Large intestine (tissue), 3 donors: ENCODE data around the gene KRT78. TPM values are rescaled to one million over a fixed set of nuclear protein-coding genes. Genes with fewer than 3 reads are reported as not detected.

ENCODE experiments used
- DNase-seq, 2 donors: peaks; one replicate each; pipeline versions ENCODE4 v3.0.0 to v3.0.0-alpha.2; 2013
- H3K27ac ChIP-seq: one replicate; pipeline ENCODE4 v1.5.1; 2013; ENCODE audit warnings: low read length
- H3K27me3 ChIP-seq: 2 replicates; pipeline ENCODE4 v1.6.1; 2013; ENCODE audit warnings: low read length; ENCODE audit not compliant: control insufficient read depth, insufficient read depth
- H3K36me3 ChIP-seq: 2 replicates; pipeline ENCODE4 v1.6.1; 2013; ENCODE audit warnings: low read length; ENCODE audit not compliant: control insufficient read depth, insufficient read depth
- H3K4me1 ChIP-seq: one replicate; pipeline ENCODE4 v1.6.1; 2013; ENCODE audit warnings: low read length; ENCODE audit not compliant: control insufficient read depth, insufficient read depth
- H3K4me3 ChIP-seq: one replicate; pipeline ENCODE4 v1.5.1; 2013; ENCODE audit warnings: low read length
- H3K9me3 ChIP-seq: one replicate; pipeline ENCODE4 v1.6.1; 2013; ENCODE audit warnings: mild to moderate bottlenecking, low read depth, low read length, moderate library complexity; ENCODE audit not compliant: control insufficient read depth
- WGBS: methylation state at CpG from one replicate; pipeline ENCODE4 v1.1.5; 2013; ENCODE audit warnings: low lambda C conversion rate; ENCODE audit not compliant: insufficient coverage; 5-methylcytosine and 5-hydroxymethylcytosine counted together
- polyA plus RNA-seq: library from polyadenylated mRNA; unstranded; fragments of 120-200 nt; gene quantifications from one replicate; pipeline ENCODE4 v1.2.1, GENCODE V29; 2013

The KRT78 gene
- polyA plus RNA-seq, 1 donor: not detected

DNA sequence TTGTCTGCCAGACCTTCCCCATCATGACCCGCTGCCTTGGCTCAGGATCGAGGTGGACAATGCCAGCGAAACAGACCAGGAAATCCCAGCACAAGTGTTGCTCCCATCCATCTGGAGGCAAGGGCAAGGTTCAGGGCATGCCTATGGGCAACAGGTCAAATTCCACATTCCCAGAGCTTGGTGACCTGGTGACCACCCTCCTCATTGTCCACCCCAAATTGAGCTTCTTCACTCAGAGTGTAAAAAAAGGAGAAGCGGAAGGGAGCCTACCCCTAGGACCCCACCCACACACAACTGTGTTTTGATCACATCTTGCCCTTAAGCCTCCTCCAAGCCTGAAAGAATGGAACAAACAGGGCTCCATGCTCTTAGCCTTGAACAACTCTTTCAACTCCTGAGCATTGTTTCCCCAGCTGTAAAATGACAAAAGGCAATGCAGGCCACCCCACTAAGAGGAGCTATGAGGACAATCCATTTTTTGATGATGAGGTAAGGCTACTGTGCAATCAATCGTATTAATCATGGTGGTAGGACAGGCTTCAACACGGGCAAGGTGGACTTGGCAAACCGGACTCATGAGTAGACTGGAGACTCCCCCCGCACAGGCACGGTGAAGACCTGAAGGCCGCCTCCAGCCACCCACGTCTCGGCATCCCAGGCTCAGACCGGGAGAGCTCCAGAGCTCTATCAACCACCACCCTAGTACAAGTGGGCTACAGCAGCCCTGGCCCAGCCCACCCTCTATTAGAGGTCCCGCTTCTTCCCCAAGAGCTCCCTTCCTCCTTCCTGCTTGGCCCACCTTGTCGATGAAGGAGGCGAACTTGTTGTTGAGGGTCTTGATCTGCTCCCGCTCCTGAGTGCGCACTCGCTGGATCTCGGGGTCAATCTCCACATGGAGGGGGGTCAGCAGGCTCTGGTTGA lies 15.5 kb downstream of the KRT78 start:
- Histone ChIP-seq H3K9me3 (no peaks in the 10 kb centered on the region), H3K4me1 (no peaks in the 10 kb centered on the region), H3K27ac (no peak overlapping the region), H3K36me3 (no peaks in the 10 kb centered on the region), H3K27me3 (peaks cover 4% of the 10 kb centered on the region), H3K4me3 (no peak overlapping the region)
- peak in 1 of 2 donors; percentile 34 for DNase-seq
- WGBS: no CpG with 5 or more reads among the region's 20 CpGs

DNA sequence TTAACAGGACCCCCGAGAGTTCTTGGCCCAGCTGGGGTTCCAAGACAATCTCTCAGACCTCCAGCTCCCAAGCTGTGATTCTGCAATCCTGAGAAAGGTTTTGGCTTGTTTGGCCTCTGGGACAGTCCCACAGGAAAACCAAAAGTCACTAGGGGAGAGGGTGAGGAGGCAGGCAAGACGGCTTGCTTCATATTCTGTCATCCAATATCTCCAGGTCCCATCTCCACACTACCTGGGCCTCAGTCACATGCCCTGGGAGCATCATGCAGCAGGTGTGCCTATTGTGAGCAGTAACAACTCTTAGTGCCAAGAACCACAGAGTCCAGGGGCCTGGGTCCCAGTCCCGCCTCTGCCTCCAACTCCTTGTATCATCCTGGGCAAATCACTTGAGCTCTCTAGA lies 16.3 kb downstream of the KRT78 start:
- H3K36me3 ChIP-seq: no peaks in the 10 kb centered on the region
- H3K27ac ChIP-seq: no peak overlapping the region
- no peak for DNase-seq
- no peak overlapping the region for H3K4me3 ChIP-seq
- no peaks in the 10 kb centered on the region for H3K27me3 ChIP-seq
- no peaks in the 10 kb centered on the region for H3K9me3 ChIP-seq
- H3K4me1 ChIP-seq: no peaks in the 10 kb centered on the region
- whole genome bisulfite sequencing: no CpG with 5 or more reads among the region's 3 CpGs

DNA sequence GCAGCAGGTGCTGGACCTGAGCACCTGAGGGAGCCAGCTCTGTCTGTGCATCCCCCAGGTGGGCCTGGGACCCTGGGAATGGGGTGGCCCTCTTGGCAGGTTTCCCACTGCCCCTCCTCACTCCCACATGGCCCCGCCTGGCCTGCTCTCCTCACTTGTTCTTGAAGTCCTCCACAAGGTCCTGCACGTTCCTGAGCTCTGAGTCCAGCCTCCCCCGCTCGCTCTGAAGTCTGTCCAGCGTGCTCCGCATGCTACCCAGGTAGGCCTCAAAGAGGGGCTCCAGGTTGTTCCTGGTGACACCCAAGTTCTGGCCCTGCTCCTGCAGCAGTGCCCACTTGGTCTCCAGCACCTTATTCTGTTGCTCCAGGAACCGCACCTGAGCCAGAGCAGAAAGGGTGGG lies 17.5 kb downstream of the KRT78 start:
- H3K4me3 ChIP-seq: no peak overlapping the region
- H3K4me1 ChIP-seq: no peaks in the 10 kb centered on the region
- DNase-seq: no peak
- H3K27me3 ChIP-seq: peaks cover 2% of the 10 kb centered on the region
- WGBS: no CpG with 5 or more reads among the region's 7 CpGs
- H3K27ac ChIP-seq: no peak overlapping the region
- H3K36me3 ChIP-seq: no peaks in the 10 kb centered on the region
- H3K9me3 ChIP-seq: no peaks in the 10 kb centered on the region

DNA sequence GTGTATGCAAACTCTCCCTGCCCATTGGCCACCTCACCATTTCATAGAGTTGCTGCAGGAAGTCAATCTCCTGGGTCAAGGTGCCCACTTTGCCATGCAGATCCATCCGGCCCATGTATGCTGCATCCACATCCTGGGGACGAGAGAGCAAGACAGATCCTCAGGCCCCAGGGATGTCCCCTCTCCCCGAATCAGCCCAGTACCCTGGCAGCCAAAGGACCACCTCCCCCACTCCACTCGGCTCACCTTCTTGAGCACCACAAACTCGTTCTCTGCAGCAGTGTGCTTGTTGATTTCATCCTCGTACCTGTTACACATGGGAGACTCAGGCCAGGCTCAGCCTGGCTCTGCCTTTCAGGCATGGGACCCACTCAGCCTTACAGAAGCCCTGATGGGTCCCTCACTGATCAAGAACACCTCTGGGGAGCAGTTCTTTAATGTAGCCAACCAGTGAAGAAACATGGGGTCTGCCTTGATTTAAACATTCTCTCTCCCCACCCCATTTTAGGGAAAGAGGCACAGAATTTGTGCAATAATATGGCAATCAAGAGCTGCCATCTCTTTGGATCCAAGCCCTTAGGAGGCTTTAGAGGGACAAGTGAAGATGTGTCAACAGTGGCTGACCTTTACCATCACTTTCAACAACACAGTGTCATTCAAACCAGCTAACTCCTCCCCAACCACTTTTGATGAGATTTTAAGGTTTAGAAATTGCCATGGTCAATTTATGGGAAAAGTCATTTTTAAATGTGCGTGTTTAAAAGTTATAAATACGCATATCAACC lies 18.6 kb downstream of the KRT78 start:
- Histone ChIP-seq H3K4me3 (no peak overlapping the region), H3K27ac (no peak overlapping the region), H3K27me3 (peaks cover 2% of the 10 kb centered on the region), H3K36me3 (no peaks in the 10 kb centered on the region), H3K9me3 (no peaks in the 10 kb centered on the region), H3K4me1 (no peaks in the 10 kb centered on the region)
- no peak for DNase-seq
- WGBS: 100% methylated on average over 2 of the region's 8 CpGs

DNA sequence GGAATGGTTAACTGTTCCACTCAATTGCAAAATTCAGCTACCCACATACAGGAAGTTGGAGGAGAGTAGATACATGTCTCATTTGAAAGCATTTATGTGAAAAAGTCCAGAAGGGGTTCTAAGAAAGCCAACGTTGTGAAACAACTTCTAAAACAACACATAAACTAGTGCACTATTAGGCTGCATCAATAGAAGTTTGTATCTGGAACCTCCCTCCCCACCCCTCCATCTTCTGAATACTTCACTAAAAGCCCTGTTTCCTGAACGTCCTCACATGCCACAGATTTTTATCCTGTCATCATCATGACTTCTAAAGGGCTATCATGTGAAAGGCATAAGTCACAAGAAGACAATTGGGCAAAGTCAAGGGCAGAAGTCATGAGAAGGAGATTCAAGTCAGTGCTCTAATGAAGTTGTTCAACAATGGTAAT lies 20.2 kb downstream of the KRT78 start:
- H3K4me3 ChIP-seq: no peak overlapping the region
- 20% methylated on average over 1 of the region's 2 CpGs for WGBS

DNA sequence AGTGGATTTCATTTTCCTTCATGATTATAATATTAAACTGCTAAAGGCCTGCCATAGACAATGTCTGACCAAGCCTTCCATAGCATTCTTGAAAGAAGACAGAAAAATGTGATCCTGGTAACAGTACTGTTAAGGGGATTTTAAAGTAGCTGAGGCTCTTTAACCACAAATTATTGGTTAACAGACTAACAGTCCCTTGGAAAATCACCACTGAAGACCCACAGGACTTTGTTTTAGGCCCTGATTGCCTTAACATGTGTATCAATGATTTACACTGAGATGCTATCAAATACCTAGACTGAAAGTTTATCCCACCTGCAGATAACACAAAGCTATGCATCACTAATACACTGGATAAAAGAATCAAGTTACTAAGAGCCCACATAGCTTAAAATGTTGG lies 20.6 kb downstream of the KRT78 start:
- Histone ChIP-seq H3K36me3 (no peaks in the 10 kb centered on the region), H3K9me3 (no peaks in the 10 kb centered on the region), H3K4me3 (no peak overlapping the region), H3K4me1 (no peaks in the 10 kb centered on the region), H3K27me3 (peaks cover 2% of the 10 kb centered on the region), H3K27ac (no peak overlapping the region)
- no peak for DNase-seq

More for the DNA sequence above, 20.2 kb downstream of the KRT78 start:
- H3K36me3 ChIP-seq: no peaks in the 10 kb centered on the region
- H3K4me1 ChIP-seq: no peaks in the 10 kb centered on the region
- H3K9me3 ChIP-seq: no peaks in the 10 kb centered on the region
- no peak for DNase-seq
- no peak overlapping the region for H3K27ac ChIP-seq
- H3K27me3 ChIP-seq: peaks cover 2% of the 10 kb centered on the region

DNA sequence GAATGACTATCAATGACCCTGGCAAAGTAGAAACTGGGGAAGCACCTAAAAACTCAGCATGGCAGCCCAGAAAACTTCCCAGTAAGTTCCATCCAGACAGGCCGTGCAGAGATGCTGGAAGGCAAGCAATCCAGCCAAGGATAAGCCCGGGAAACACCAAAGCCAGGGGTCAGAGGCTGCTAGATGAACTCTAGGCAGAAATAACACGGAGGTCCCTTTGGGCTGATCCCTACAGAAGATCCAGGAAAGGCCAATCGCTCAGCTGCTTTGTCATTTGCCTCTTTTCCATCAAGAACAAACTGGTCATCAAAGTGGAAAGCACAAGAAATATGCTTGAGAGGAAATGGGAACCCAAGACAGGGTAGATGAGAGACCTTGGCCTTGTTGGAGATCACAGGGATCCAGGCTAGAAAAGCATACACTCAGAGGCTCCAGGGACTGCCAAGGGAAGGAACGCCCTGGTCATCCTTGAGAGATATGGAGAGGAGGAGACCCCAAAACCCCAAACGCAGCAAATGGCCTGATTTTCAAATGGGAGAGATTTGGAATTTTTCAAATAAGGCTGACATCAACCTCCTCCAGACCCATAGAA lies 21.2 kb downstream of the KRT78 start:
- no peak for DNase-seq
- H3K4me1 ChIP-seq: no peaks in the 10 kb centered on the region
- peaks cover 2% of the 10 kb centered on the region for H3K27me3 ChIP-seq
- H3K27ac ChIP-seq: no peak overlapping the region
- no peak overlapping the region for H3K4me3 ChIP-seq
- H3K9me3 ChIP-seq: no peaks in the 10 kb centered on the region
- H3K36me3 ChIP-seq: no peaks in the 10 kb centered on the region
- 100% methylated on average over 1 of the region's 6 CpGs for WGBS

DNA sequence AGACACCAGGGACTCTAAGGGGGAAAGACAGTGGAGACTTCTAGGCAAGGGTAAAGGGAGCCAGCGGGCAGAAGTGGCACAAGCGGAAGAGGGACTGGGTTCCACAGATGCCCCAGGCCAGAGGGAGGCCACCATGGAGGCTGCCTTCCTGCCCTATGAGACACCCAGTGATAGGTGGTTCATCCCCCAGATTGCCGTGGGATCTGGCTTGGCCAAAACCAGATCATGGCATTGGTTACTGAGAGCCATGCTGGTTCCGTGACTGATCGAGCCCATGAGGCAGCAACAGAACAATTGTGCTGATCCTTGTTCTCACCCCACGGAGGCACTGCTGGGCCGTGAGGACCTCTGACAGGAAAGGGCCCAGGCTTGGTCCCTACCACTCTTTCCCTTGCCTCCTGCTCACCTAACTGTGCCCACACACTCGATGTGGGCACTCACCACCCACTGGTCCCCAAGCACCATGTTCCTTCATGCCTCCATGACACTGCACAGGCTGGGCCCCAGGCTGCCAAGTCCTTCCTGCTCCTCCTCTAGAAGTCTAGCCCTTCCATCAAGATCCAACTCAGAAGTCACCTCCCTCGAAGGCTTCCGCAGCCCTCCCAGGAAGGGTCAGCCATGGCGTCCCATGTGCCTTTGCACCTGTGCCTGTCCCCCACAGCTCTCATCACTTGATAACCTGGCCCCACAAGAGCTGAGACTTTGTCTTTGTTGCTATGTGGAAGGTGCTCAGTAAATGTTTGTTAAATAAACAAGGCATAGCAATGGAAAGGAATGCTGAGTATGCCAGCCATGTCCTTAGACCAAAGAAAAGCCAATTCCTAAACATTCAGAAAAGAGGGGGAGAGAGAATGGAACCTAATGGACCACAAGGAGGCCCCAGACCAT lies 21.9 kb downstream of the KRT78 start:
- no peak overlapping the region for H3K27ac ChIP-seq
- no peak for DNase-seq
- H3K27me3 ChIP-seq: peaks cover 2% of the 10 kb centered on the region
- H3K4me1 ChIP-seq: peaks cover 5% of the 10 kb centered on the region
- no CpG with 5 or more reads among the region's 11 CpGs for WGBS
- no peaks in the 10 kb centered on the region for H3K9me3 ChIP-seq
- H3K36me3 ChIP-seq: no peaks in the 10 kb centered on the region
- H3K4me3 ChIP-seq: no peak overlapping the region

DNA sequence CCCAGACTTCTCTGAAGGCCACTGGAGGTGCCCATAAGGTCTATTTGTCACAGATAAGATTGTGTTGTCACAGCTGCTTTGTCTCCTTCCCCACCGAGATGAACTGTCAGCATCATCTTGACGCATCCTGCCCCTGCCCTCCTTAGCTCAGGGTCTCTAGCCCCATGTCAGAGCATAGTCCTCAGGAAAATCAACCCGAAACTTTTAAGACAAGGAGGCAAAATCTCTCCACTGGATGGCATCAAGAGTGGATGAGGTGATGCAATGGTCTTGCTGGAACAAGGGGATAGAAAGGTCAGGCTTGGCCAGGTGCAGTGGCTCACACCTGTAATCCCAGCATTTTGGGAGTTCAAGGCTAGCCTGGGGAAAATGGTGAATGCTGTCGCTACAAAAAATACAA lies 22.8 kb downstream of the KRT78 start:
- Histone ChIP-seq H3K4me3 (no peak overlapping the region), H3K27ac (no peak overlapping the region), H3K27me3 (peaks cover 2% of the 10 kb centered on the region), H3K4me1 (peaks cover 5% of the 10 kb centered on the region), H3K36me3 (no peaks in the 10 kb centered on the region), H3K9me3 (no peaks in the 10 kb centered on the region)
- WGBS: no CpG with 5 or more reads among the region's 4 CpGs
- DNase-seq: no peak
